ENCODE results near the gene B4GALNT2. TPM values are rescaled to one million over a fixed set of nuclear protein-coding genes. Genes with fewer than 3 reads are reported as not detected.

The B4GALNT2 gene
- total and polyA plus RNA-seq, 2 of the 8 experiments (the other 6 are each of a cell fraction or from before 2014, with no cell fraction given), result not detected

DNA sequence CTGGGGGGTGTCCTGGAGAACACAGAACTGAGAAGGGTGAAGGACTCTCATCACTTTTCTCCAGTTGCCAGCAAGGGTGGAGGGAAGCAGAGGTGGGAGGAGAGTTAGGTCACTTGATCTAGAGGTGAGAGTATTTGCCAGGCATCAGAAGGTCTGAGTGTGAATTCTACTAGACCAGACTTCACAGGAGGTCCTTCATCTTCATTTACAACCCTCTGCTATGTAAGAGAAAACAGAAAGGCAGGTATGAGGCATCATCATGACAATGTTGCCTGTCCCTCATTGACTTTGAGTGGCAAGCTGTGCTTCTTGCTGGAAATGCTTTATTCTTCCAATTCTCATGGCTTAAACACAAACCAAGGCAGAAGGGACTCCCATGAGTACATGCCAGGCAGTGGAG lies 45.9 kb upstream of the B4GALNT2 start:
- H3K9me3 ChIP-seq (ENCODE audit: insufficient read depth in 2 of 2, low read depth in 1 of 2, low read length in 1 of 2), result no peaks in the 10 kb centered on the region
- H3K79me2 ChIP-seq (ENCODE audit: control insufficient read depth in 1 of 2, insufficient read depth in 2 of 2, low read length in 2 of 2), result no peaks in the 10 kb centered on the region
- no peaks in the 10 kb centered on the region for H3K79me1 ChIP-seq (ENCODE audit: low read depth, low read length)
- H3K27ac ChIP-seq (ENCODE audit: low read depth, low read length), result no peak overlapping the region
- H3K4me1 ChIP-seq (replicated peaks in 1 of 4; ENCODE audit: control insufficient read depth in 3 of 4, insufficient read depth in 4 of 4, low read length in 3 of 4), result peaks cover 0 to 10% (median under 1%) of the 10 kb centered on the region in 4 experiments; a peak in 3 of 7 replicates
- H3K23me2 ChIP-seq (ENCODE audit: low read depth, low read length), result no peaks in the 10 kb centered on the region
- no peak overlapping the region for H2BK12ac ChIP-seq (ENCODE audit: low read depth, low read length)
- H2BK120ac ChIP-seq (replicated peaks; ENCODE audit: low read depth, low read length), result no peak overlapping the region
- no peak overlapping the region for H3K18ac ChIP-seq (ENCODE audit: extremely low read depth, low read length)
- 0 out of 2 replicates have a peak overlapping the region, but pooled peaks have one; percentile 75 for H2BK20ac ChIP-seq (ENCODE audit: low read length)
- H4K5ac ChIP-seq (ENCODE audit: insufficient read length, low read depth, low read length), result peak overlapping the region; percentile 19
- peak; percentile 39 for FAIRE-seq
- no peak overlapping the region for H3K14ac ChIP-seq (ENCODE audit: insufficient read length)
- H4K91ac ChIP-seq (replicated peaks; ENCODE audit: insufficient read length, low read length), result no peak overlapping the region
- CTCF ChIA-PET (ENCODE audit: partially characterized antibody), result no interaction called here
- no peak for DNase-seq (ENCODE audit: low read depth in 1 of 2, low spot score in 2 of 2)
- H3K56ac ChIP-seq (replicated peaks; ENCODE audit: insufficient read length, low read depth, low read length), result no peak overlapping the region
- no peak overlapping the region for H4K8ac ChIP-seq (ENCODE audit: extremely low read depth, insufficient read depth, low read length)
- H3K27me3 ChIP-seq (replicated peaks in 1 of 4; ENCODE audit: control insufficient read depth in 3 of 4, extremely low read depth in 1 of 4, insufficient read depth in 3 of 4, low read length in 3 of 4), result no peaks in the 10 kb centered on the region
- no peak overlapping the region for H2BK5ac ChIP-seq (ENCODE audit: low read depth, low read length)
- POLR2A ChIA-PET (ENCODE audit: partially characterized antibody), result interaction anchor here (1.0 kb wide), 1 partner anchor 32 kb away, joined by 3 read pairs; no protein-coding TSS in a partner anchor
- no peak overlapping the region for H3K4ac ChIP-seq (replicated peaks; ENCODE audit: insufficient read length, low read depth, low read length)
- H2AK5ac ChIP-seq (ENCODE audit: low read depth, low read length), result no peak overlapping the region
- 0 out of 2 replicates have a peak overlapping the region, but pooled peaks have one; percentile 6 for H2AFZ ChIP-seq (ENCODE audit: low read length)
- no peak overlapping the region for H3K4me3 ChIP-seq (ENCODE audit: extremely low read depth in 1 of 4, insufficient read depth in 2 of 4, low read depth in 3 of 4, low read length in 4 of 4)
- no peaks in the 10 kb centered on the region for H4K20me1 ChIP-seq (replicated peaks in 1 of 2; ENCODE audit: control insufficient read depth in 1 of 2, insufficient read depth in 2 of 2, low read length in 2 of 2)
- H3K9ac ChIP-seq (replicated peaks in 1 of 4; ENCODE audit: extremely low read depth in 1 of 4, low read depth in 3 of 4, low read length in 3 of 4), result no peak overlapping the region
- no peak overlapping the region for H3K23ac ChIP-seq (ENCODE audit: insufficient read length)
- H2BK15ac ChIP-seq (ENCODE audit: low read length), result peak overlapping the region; percentile 7
- H3K4me2 ChIP-seq (ENCODE audit: insufficient read depth in 1 of 2, low read depth in 2 of 2, low read length in 2 of 2), result 0 out of 4 replicates have a peak overlapping the region, but pooled peaks of 1 of the 2 experiments have one; percentile 31
- H3K36me3 ChIP-seq (ENCODE audit: control insufficient read depth in 2 of 4, insufficient read depth in 4 of 4, low read length in 3 of 4), result no peaks in the 10 kb centered on the region; a peak in 1 of 8 replicates
- TF ChIP-seq SP4 (IDR thresholded peaks at IDR 0.05; ENCODE audit: low read length), result no peak
